NCI-H2171 (cell line): ENCODE measurements around the gene ATF7IP.
"Not testable (repeated sequence)": the region's sequence is repeated elsewhere in the genome, so short reads cannot be mapped to it uniquely, and the experiment has no call there.

Source experiments
- DNase-seq: peaks from one replicate; lab custom pipeline; 2025; lab: John Stamatoyannopoulos, UW

The ATF7IP gene, protein sequence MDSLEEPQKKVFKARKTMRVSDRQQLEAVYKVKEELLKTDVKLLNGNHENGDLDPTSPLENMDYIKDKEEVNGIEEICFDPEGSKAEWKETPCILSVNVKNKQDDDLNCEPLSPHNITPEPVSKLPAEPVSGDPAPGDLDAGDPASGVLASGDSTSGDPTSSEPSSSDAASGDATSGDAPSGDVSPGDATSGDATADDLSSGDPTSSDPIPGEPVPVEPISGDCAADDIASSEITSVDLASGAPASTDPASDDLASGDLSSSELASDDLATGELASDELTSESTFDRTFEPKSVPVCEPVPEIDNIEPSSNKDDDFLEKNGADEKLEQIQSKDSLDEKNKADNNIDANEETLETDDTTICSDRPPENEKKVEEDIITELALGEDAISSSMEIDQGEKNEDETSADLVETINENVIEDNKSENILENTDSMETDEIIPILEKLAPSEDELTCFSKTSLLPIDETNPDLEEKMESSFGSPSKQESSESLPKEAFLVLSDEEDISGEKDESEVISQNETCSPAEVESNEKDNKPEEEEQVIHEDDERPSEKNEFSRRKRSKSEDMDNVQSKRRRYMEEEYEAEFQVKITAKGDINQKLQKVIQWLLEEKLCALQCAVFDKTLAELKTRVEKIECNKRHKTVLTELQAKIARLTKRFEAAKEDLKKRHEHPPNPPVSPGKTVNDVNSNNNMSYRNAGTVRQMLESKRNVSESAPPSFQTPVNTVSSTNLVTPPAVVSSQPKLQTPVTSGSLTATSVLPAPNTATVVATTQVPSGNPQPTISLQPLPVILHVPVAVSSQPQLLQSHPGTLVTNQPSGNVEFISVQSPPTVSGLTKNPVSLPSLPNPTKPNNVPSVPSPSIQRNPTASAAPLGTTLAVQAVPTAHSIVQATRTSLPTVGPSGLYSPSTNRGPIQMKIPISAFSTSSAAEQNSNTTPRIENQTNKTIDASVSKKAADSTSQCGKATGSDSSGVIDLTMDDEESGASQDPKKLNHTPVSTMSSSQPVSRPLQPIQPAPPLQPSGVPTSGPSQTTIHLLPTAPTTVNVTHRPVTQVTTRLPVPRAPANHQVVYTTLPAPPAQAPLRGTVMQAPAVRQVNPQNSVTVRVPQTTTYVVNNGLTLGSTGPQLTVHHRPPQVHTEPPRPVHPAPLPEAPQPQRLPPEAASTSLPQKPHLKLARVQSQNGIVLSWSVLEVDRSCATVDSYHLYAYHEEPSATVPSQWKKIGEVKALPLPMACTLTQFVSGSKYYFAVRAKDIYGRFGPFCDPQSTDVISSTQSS

GRCh38 chr12:14365294-14366208, at the start of gene ATF7IP:
ATF7IP (plus strand) TSS chr12:14365682; CDS start chr12:14423916, 58,234 bp downstream.
- peak; percentile 89 for DNase-seq

GRCh38 chr12:14317362-14318146, 47.9 kb upstream of the ATF7IP start:
- no peak for DNase-seq

- DNase-seq: not testable (repeated sequence)
Observed at GRCh38 chr12:14319704-14320427, 45.6 kb upstream of the ATF7IP start.

DNA sequence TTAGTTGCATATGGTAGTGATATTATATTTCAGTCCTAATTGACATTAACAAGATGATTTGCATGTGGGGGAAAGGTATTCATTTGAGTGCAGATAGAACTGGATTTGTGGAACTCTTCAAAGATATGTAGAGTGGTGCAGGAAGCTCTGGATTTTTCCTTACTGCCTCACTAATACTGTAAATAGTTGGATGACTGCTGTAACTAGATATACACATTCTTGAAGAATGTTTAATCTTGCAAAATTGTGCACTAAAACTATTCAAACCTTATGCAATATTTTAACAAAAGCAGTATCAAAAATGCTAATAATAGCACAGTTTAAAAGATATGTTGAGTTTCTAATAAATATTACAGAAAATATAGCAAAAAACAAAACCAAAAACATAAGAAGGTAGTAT, 43.1 kb upstream of the ATF7IP start:
- no peak for DNase-seq

GRCh38 chr12:14325716-14326343, 39.7 kb upstream of the ATF7IP start:
- no peak for DNase-seq

DNA sequence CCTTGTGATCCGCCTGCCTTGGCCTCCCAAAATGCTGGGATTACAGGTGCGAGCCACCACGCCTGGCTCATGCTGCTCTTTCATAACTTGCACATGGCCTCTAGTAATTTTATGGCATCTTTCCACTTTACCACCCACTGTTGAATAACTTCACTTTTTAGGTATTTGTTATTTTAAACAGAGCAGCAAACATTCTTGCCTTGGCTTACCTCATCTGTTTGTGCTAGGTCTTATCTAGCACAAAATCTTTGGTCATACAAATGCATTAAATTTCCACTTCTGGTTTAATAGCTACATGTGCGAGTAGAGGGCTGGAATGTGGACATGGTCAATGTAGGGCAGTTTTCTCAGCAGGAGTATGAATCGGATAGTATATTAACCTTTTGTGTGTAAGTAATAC, 38.8 kb upstream of the ATF7IP start:
- DNase-seq: no peak

GRCh38 chr12:14327711-14328110, 37.8 kb upstream of the ATF7IP start:
- no peak for DNase-seq

GRCh38 chr12:14332482-14332881, 33.0 kb upstream of the ATF7IP start:
- no peak for DNase-seq

- DNase-seq: no peak
Observed at GRCh38 chr12:14340371-14340770, 25.1 kb upstream of the ATF7IP start.

DNA sequence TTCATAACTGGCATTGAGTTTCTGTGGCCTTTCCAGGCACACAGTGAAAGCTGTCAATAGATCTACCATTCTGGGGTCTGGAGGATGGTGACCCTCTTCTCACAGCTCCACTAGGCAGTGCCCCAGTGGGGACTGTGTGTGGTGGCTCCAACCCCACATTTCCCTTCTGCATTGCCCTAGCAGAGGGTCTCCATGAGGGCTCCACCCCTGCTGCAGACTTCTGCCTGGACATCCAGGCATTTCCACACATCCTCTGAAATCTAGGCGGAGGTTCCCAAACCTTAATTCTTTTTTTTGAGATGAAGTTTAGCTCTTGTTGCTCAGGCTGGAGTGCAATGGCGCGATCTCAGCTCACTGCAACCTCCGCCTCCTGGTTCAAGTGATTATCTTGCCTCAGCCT, 14.0 kb upstream of the ATF7IP start:
- DNase-seq: not testable (repeated sequence)

DNA sequence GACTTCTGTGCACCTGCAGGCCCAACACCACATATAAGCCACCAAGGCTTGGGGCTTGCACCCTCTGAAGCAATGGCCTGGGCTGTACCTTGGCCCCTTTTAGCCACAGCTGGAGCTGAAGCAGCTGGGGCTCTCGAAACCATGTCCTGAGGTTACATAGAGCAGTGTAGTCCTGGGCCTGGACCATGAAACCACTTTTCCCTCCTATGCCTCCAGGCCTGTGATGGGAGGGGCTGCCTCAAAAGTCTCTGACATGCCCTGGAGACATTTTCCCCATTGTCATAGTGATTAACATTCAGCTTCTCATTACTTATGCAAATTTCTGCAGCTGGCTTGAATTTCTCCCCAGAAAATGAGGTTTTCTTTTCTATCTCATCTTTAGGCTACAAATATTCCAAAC, 13.4 kb upstream of the ATF7IP start:
- not testable (repeated sequence) for DNase-seq

DNA sequence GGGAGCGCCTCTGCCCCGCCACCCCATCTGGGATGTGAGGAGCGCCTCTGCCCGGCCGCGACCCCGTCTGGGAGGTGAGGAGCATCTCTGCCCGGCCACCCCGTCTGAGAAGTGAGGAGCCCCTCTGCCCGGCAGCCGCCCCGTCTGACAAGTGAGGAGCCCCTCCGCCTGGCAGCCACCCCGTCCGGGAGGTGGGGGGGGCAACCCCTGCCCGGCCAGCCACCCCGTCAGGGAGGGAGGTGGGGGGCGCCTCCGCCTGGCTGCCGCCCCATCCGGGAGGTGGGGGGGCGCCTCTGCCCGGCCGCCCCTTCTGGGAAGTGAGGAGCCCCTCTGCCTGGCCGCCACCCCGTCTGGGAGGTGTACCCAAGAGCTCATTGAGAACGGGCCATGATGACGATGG, 10.8 kb upstream of the ATF7IP start:
- not testable (repeated sequence) for DNase-seq

DNA sequence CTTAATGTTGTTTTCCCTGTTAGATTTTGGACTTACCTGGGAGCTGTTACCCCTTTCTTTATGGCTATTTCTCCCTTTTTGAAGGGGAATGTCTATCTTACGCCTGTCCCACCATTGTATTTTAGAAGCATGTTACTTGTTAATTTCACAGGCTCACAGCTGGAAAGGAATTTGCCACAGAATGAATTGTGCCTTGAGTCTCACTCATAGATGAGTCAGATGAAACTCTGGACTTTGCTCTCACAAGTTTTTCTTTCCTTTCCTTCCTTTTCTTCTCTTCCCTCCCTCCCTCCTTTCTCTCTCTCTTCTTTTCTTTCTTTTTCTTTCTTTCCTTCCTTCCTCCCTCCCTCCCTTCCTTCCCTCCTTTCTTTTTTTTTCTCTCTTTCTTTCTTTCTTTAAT, 9.3 kb upstream of the ATF7IP start:
- DNase-seq: no peak

- no peak for DNase-seq
Observed at GRCh38 chr12:14357486-14357885, 8.0 kb upstream of the ATF7IP start.

DNA sequence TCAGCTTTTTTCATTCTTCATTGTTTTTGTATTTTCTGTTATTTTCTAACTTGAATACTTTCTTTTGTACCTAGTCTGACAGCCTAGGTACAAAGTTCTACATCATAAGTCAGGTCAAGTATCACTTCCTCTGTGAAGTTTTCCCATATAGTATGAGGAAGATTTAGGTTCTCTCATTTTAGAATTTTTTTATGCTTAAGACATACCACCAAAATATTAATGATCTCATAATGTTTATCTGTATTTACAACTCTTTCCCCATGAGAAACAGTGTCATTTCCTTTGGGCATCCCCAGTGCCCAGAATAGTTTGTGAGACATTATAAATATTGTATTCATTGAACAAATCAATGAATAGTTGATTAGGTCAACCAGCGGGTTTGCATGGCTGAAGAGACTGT, 3.1 kb upstream of the ATF7IP start:
- no peak for DNase-seq

DNA sequence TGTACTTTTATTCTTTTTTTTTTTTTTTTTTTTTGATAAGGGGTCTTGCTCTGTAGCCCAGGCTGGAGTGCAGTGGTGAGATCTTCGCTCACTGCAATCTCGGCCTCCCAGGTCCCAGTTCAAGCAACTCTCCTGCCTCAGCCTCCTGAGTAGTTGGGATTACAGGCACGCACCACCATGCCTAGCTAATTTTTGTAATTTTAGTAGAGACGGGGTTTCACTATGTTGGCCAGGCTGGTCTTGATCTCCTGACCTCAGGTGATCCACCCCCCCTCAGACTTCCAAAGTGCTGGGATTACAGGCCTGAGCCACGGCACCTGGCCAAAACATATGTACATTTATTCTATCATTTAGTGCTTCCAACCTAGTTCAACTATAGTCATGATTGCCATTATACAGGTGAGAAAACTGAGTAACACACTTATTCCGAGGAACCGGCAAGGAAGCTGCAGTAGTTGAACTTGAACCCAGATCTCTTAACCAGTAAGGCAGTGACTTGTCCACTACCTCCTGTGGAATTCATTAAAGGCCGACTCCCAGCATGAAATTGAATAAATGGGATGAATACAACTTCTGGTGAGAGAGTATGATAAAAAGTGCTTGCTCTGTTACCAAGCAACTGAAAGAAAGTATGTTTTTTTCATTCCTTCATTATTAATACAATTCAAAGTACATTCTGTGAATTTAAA, 755 bp upstream of the ATF7IP start:
- DNase-seq: no peak

DNA sequence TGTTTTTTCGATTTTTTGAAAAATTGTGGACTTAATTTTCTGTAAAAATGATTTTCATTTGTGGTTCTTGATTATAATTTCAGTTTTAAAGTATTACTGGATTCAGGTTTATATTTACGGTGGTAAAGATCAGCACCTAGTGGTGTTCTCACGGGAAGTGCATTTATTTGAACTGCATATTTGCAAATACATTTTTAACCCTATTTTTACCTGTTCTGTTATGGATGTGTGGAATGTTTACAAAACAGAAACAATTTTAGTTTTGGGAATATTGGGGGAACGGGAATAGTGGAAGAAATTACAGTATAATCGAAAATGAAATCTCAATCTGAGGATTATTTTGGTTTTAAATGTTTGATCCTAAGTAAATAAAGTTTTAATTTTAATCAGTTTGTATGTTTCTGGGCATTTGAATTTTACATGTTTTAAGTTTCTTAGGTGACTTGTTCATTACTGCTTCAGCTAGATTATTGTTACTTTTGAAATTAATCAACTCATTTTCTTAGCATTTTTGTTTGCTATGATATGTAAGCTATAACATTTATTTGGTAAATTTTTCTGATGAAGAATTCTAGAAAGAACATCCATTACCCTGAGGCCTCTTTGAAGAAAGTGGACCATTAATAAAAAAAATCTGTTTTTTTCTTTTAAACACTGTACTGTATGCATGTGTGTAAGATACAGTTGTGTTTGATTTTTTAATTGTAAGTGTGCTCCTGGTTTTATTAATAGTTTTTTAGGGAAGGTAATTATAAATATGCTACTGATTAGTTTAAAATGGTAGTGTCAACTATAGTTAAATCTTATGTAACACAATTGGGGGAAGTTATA, 942 bp downstream of the ATF7IP start:
- DNase-seq: no peak
